22Rv1 (cell line): ENCODE measurements around the gene EXTL1.

Experiments used
- H3K27ac ChIP-seq: fragments of 450-650 bp; 2 replicates; pipeline ENCODE4 v1.5.1; 2017
- ZFX ChIP-seq: fragments of 450-650 bp; IDR thresholded peaks from 2 replicates; pipeline ENCODE4 v1.6.1; 2017; ENCODE audit warnings: antibody characterized with exemption, borderline replicate concordance
- TF ChIP-seq, protein P1 (sequence below): fragments of 450-650 bp; IDR thresholded peaks from 2 replicates; pipeline ENCODE4 v1.5.1; 2017; ENCODE audit warnings: mild to moderate bottlenecking

The EXTL1 gene

DNA sequence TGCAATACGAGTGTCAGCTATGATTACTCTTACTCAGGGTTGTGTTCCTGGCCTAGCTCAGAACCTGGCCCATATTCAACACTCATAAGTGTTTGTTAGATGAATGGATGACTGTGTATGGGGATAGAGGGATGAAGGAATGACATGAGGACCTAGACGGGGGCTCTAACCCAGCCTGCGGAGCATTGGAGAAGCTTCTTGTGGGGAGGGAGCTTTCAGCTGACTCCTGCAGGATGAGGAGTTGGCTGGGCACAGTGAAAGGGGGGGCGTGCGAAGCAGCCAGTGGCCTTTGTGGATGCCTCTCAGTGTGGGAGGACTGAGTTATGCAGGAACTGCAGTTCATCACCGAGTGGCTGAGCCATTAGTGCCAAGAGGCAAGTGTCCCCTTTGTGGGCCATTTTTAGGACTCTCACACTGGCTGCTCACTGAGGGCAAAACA lies 1.2 kb upstream of the EXTL1 start:
- no peak overlapping the region for H3K27ac ChIP-seq
- no peak for TF ChIP-seq ZFX
- TF ChIP-seq, protein P1, sequence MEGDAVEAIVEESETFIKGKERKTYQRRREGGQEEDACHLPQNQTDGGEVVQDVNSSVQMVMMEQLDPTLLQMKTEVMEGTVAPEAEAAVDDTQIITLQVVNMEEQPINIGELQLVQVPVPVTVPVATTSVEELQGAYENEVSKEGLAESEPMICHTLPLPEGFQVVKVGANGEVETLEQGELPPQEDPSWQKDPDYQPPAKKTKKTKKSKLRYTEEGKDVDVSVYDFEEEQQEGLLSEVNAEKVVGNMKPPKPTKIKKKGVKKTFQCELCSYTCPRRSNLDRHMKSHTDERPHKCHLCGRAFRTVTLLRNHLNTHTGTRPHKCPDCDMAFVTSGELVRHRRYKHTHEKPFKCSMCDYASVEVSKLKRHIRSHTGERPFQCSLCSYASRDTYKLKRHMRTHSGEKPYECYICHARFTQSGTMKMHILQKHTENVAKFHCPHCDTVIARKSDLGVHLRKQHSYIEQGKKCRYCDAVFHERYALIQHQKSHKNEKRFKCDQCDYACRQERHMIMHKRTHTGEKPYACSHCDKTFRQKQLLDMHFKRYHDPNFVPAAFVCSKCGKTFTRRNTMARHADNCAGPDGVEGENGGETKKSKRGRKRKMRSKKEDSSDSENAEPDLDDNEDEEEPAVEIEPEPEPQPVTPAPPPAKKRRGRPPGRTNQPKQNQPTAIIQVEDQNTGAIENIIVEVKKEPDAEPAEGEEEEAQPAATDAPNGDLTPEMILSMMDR = no peak

GRCh38 chr1:26020941-26021646 lies 481 bp upstream of the EXTL1 start:
- H3K27ac ChIP-seq = no peak overlapping the region
- TF ChIP-seq, protein P1 = no peak
- TF ChIP-seq ZFX = no peak

DNA sequence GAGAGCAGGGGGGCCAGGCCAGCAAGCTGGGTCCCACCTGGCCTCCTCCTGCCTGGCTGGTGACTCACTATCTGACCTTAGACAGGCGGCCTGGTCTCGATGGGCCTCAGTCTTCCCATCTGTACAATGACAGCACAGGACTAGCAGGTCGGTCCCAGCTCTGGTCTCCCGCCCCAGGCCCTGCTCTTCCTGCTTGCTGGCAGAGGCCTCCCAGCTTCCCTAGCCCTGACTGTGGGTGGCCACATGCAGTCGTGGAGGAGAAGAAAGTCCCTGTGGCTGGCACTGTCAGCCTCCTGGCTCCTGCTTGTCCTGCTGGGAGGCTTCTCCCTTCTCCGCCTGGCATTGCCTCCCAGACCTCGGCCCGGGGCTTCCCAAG lies 817 bp downstream of the EXTL1 start:
- no peak overlapping the region for H3K27ac ChIP-seq
- no peak for TF ChIP-seq ZFX
- TF ChIP-seq, protein P1 = no peak

- H3K27ac ChIP-seq = no peak overlapping the region
Observed at GRCh38 chr1:26023009-26023408, 1.4 kb downstream of the EXTL1 start.

GRCh38 chr1:26023826-26024225 lies 2.3 kb downstream of the EXTL1 start:
- H3K27ac ChIP-seq = no peak overlapping the region
- TF ChIP-seq ZFX = no peak
- TF ChIP-seq, protein P1 = no peak

More at GRCh38 chr1:26023009-26023408, 1.4 kb downstream of the EXTL1 start:
- no peak for TF ChIP-seq ZFX
- TF ChIP-seq, protein P1 = no peak

- TF ChIP-seq, protein P1 = no peak
- no peak overlapping the region for H3K27ac ChIP-seq
Observed at GRCh38 chr1:26025060-26025459, 3.5 kb downstream of the EXTL1 start.

GRCh38 chr1:26025517-26025916 lies 3.9 kb downstream of the EXTL1 start:
- no peak overlapping the region for H3K27ac ChIP-seq
- TF ChIP-seq ZFX = no peak
- TF ChIP-seq, protein P1 = no peak
